ENCODE results near the gene RTP5. TPM values are rescaled to one million over a fixed set of nuclear protein-coding genes. Genes with fewer than 3 reads are reported as not detected.
A peak's percentile ranks its signal among the peaks of the same experiment; 100 is the strongest.

The RTP5 gene
- total and polyA plus RNA-seq, 10 donors: 0.34 to 2.2 (median 0.86) TPM

DNA sequence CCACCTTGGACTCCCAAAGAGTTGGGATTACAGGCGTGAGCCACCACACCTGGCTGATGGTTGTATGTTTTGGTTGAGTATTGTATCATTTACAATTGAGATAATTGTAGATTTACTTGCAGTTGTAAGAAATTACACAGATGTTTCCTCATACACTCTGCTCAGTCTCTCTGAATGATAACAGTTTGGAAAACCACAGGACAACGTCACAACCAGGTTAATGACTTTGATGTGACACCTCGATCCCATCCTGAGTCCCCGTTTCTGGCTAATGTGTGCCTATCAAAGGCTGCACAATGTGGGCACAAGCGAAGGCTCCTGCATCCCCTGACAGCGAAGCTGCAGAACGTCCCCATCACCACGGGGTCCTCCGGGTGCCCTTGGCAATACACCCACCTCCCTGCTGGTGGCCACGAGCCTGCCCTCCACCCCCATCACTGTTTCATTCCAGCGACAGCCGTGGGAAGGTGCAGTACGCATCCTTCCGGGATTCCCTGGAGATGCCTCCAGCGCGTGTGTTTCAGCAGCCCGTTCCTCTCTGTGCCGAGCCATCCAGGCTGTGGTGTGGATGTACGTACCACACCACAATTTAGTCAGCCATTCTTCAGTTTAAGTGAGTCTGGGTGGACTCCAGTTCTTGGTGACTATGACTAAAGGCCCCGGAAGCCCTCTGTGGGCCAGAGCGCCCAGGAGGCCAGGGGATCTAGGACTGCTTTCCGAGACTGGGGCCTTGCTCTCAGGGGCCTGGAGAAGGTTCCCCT, 6.6 kb upstream of the RTP5 start:
- DNase-seq: no peak
- Histone ChIP-seq H3K27me3 (replicated peaks in 1 of 7) (peaks cover 0 to 88% (median 35%) of the 10 kb centered on the region in 7 donors), H3K36me3 (no peaks in the 10 kb centered on the region), H3K4me3 (peak overlapping the region in 3 of 8 donors; percentile 19 to 62 (median 20)), H3K27ac (peak overlapping the region in 5 of 8 donors; percentile 24 to 85 (median 59)), H3K4me1 (peaks cover 7 to 74% (median 51%) of the 10 kb centered on the region in 6 donors), H3K9me3 (no peaks in the 10 kb centered on the region)
- TF ChIP-seq POLR2A (IDR thresholded peaks at IDR 0.05) (no peak), POLR2AphosphoS5 (IDR thresholded peaks at IDR 0.05) (no peak)
- TF ChIP-seq, protein P1, sequence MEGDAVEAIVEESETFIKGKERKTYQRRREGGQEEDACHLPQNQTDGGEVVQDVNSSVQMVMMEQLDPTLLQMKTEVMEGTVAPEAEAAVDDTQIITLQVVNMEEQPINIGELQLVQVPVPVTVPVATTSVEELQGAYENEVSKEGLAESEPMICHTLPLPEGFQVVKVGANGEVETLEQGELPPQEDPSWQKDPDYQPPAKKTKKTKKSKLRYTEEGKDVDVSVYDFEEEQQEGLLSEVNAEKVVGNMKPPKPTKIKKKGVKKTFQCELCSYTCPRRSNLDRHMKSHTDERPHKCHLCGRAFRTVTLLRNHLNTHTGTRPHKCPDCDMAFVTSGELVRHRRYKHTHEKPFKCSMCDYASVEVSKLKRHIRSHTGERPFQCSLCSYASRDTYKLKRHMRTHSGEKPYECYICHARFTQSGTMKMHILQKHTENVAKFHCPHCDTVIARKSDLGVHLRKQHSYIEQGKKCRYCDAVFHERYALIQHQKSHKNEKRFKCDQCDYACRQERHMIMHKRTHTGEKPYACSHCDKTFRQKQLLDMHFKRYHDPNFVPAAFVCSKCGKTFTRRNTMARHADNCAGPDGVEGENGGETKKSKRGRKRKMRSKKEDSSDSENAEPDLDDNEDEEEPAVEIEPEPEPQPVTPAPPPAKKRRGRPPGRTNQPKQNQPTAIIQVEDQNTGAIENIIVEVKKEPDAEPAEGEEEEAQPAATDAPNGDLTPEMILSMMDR (IDR thresholded peaks at IDR 0.05 in 8 of 11, conservative IDR thresholded peaks at IDR 0.05 in 3 of 11): no peak
- intact Hi-C loops (cut with DNase I; ENCODE audit: low total_unique reads): no loop called here
- 78 to 84% (median 83%) methylated on average over 13 to 22 of the region's 22 CpGs for WGBS, 5 donors

DNA sequence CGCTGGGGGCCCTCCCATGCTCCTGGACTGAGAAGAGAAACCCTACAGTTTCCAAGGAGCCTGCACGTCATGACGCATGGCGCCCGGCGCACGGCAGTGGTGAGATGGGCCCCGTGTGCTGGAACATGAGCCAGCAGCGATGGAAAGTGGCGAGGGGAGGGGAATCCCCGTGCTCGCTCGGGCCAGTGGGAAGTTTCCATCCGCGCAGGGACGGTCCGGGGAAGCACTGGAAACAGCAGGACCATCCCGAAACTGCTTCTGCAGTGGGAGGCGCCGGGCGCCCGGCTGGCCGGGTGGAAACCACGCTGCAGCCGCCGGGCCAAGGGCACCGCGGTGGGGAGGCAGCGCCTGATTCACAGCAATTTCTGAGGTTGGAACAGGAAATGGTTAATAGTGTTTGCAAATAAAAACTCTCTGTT, 6.0 kb upstream of the RTP5 start:
- peaks cover 0 to 89% (median 35%) of the 10 kb centered on the region in 7 donors for H3K27me3 ChIP-seq (replicated peaks in 1 of 7)
- intact Hi-C loops (cut with DNase I; ENCODE audit: low total_unique reads): no loop called here
- peak overlapping the region in 3 of 8 donors; percentile 19 to 62 (median 20) for H3K4me3 ChIP-seq
- no peaks in the 10 kb centered on the region for H3K9me3 ChIP-seq
- DNase-seq: no peak
- no peaks in the 10 kb centered on the region for H3K36me3 ChIP-seq
- peak overlapping the region in 5 of 8 donors; percentile 24 to 85 (median 59) for H3K27ac ChIP-seq
- 4 to 20% (median 9%) methylated on average over 25 to 29 of the region's 29 CpGs for WGBS, 5 donors
- peaks cover 7 to 75% (median 52%) of the 10 kb centered on the region in 6 donors for H3K4me1 ChIP-seq
- peak; percentile 13 to 49 (median 45) for TF ChIP-seq POLR2AphosphoS5 (IDR thresholded peaks at IDR 0.05)
- TF ChIP-seq, protein P1 (IDR thresholded peaks at IDR 0.05 in 8 of 11, conservative IDR thresholded peaks at IDR 0.05 in 3 of 11): no peak

DNA sequence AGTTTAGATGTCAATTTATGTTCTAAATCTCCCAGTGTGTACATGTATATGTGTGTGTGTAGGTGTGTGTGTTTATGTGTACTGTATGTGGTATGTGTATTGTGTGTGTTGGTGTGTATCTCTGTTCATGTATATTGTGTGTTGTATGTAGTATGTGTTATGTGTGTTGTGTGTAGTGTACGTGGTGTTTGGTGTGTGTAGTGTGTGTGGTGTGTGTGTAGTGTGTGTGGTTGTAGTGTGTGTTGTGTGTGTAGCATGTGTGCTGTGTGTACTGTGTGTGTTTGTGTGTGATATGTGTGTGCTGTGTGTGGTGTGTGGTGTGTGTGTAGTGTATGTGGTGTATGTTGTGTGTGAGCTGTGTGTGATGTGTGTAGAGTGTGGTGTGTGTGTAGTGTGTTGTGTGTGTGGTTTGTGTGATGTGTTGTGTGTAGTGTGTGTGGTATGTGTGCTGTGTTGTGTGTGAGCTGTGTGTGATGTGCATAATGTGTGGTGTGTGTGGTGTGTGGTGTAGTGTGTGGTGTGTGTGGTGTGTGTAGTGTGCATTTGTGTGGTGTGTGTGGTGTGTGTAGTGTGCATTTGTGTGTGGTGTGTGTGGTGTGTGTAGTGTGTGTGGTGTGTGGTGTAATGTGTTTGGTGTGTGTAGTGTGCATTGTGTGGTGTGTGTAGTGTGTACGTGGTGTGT, 5.2 kb upstream of the RTP5 start:
- H3K4me1 ChIP-seq: peaks cover 7 to 75% (median 46%) of the 10 kb centered on the region in 6 donors
- peak overlapping the region in 1 of 8 donors; percentile 62 for H3K4me3 ChIP-seq
- H3K9me3 ChIP-seq: no peaks in the 10 kb centered on the region
- intact Hi-C loops (cut with DNase I; ENCODE audit: low total_unique reads): no loop called here
- TF ChIP-seq POLR2AphosphoS5 (IDR thresholded peaks at IDR 0.05): no peak
- no peak for TF ChIP-seq POLR2A (IDR thresholded peaks at IDR 0.05)
- TF ChIP-seq, protein P1 (IDR thresholded peaks at IDR 0.05 in 8 of 11, conservative IDR thresholded peaks at IDR 0.05 in 3 of 11): no peak
- H3K36me3 ChIP-seq: no peaks in the 10 kb centered on the region
- 72 to 93% (median 84%) methylated on average over 2 of the region's 2 CpGs for WGBS, 5 donors
- no peak for DNase-seq
- H3K27ac ChIP-seq: peak overlapping the region in 4 of 8 donors; percentile 48 to 85 (median 59)
- peaks cover 0 to 87% (median 35%) of the 10 kb centered on the region in 7 donors for H3K27me3 ChIP-seq (replicated peaks in 1 of 7)

DNA sequence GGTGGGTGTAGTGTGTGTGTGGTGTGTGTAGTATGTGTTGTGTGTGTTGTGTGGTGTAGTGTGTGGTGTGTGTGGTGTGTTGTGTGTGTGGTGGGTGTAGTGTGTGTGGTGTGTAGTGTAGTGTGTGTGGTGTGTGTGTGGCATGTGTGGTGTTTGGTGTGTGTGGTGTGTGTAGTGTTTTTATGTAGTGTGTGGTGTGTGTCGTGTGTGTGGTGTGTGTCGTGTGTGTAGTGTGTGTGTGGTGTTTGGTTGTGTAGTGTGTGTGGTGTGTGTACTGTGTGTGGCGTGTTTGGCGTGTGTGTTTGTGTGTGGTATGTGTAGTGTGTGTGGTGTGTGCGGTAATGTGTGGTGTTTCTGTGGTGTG, 4.7 kb upstream of the RTP5 start:
- H3K4me1 ChIP-seq: peaks cover 7 to 75% (median 41%) of the 10 kb centered on the region in 6 donors
- DNase-seq: no peak
- 94 to 96% (median 96%) methylated on average over 5 of the region's 5 CpGs for WGBS, 5 donors
- no peaks in the 10 kb centered on the region for H3K36me3 ChIP-seq
- intact Hi-C loops (cut with DNase I; ENCODE audit: low total_unique reads): no loop called here
- no peaks in the 10 kb centered on the region for H3K9me3 ChIP-seq
- H3K4me3 ChIP-seq: no peak overlapping the region
- TF ChIP-seq, protein P1 (IDR thresholded peaks at IDR 0.05 in 8 of 11, conservative IDR thresholded peaks at IDR 0.05 in 3 of 11): no peak
- peak in 1 of 3 donors; percentile 1 for TF ChIP-seq POLR2A (IDR thresholded peaks at IDR 0.05)
- H3K27me3 ChIP-seq (replicated peaks in 1 of 7): peaks cover 0 to 90% (median 35%) of the 10 kb centered on the region in 7 donors
- peak overlapping the region in 3 of 8 donors; percentile 48 to 85 (median 59) for H3K27ac ChIP-seq
